Epithelial cell of proximal tubule (primary cell): ENCODE measurements around the gene KCNE3. TPM values are rescaled to one million over a fixed set of nuclear protein-coding genes. Genes with fewer than 3 reads are reported as not detected.

Experiments used
- DNase-seq: peaks from one replicate; pipeline ENCODE4 v3.0.0-alpha.2; 2011; ENCODE audit warnings: low read depth
- H3K4me3 ChIP-seq: 2 replicates; pipeline ENCODE4 v1.5.1; 2011; ENCODE audit warnings: low read depth, mild to moderate bottlenecking, low read length
- CTCF ChIP-seq: conservative IDR thresholded peaks from 2 replicates; pipeline ENCODE4 v1.5.1; 2012; ENCODE audit warnings: low read depth, mild to moderate bottlenecking, low read length
- total RNA-seq: library from RNA; depleted of rRNA; stranded (reverse); fragments of >200 nt; gene quantifications from 2 replicates; pipeline ENCODE4 v1.2.3, GENCODE V29; 2015

KCNE3 gene
- total RNA-seq, 1 donor from 2014 or later, result 0.98 TPM

- no peak for DNase-seq
- no peak overlapping the region for H3K4me3 ChIP-seq
- no peak for TF ChIP-seq CTCF
Measured at GRCh38 chr11:74480688-74481417, 13.5 kb upstream of the KCNE3 start.

GRCh38 chr11:74479732-74480123 is 12.4 kb upstream of the KCNE3 start:
- no peak for TF ChIP-seq CTCF
- H3K4me3 ChIP-seq, result no peak overlapping the region

GRCh38 chr11:74478877-74479731 is 11.8 kb upstream of the KCNE3 start:
- TF ChIP-seq CTCF, result no peak
- no peak overlapping the region for H3K4me3 ChIP-seq
- no peak for DNase-seq

More at GRCh38 chr11:74479732-74480123, 12.4 kb upstream of the KCNE3 start:
- no peak for DNase-seq

GRCh38 chr11:74476536-74476935 is 9.2 kb upstream of the KCNE3 start:
- H3K4me3 ChIP-seq, result no peak overlapping the region
- DNase-seq, result no peak

GRCh38 chr11:74474316-74474715 is 7.0 kb upstream of the KCNE3 start:
- no peak overlapping the region for H3K4me3 ChIP-seq
- DNase-seq, result no peak
- TF ChIP-seq CTCF, result no peak

More at GRCh38 chr11:74476536-74476935, 9.2 kb upstream of the KCNE3 start:
- no peak for TF ChIP-seq CTCF

GRCh38 chr11:74473382-74474173 is 6.2 kb upstream of the KCNE3 start:
- no peak overlapping the region for H3K4me3 ChIP-seq
- TF ChIP-seq CTCF, result no peak
- no peak for DNase-seq
